GM20000 (cell line): ENCODE results near the gene GREM2.

Experiments used
- DNase-seq: peaks from one replicate; pipeline ENCODE4 v3.0.0; 2012; ENCODE audit warnings: low spot score
- TF ChIP-seq, protein P1 (sequence below): IDR thresholded peaks from 2 replicates; pipeline ENCODE4 v1.5.1; 2012; ENCODE audit warnings: mild to moderate bottlenecking, control low read depth; ENCODE audit errors: extremely low read depth, missing control alignments

Gene GREM2

DNA sequence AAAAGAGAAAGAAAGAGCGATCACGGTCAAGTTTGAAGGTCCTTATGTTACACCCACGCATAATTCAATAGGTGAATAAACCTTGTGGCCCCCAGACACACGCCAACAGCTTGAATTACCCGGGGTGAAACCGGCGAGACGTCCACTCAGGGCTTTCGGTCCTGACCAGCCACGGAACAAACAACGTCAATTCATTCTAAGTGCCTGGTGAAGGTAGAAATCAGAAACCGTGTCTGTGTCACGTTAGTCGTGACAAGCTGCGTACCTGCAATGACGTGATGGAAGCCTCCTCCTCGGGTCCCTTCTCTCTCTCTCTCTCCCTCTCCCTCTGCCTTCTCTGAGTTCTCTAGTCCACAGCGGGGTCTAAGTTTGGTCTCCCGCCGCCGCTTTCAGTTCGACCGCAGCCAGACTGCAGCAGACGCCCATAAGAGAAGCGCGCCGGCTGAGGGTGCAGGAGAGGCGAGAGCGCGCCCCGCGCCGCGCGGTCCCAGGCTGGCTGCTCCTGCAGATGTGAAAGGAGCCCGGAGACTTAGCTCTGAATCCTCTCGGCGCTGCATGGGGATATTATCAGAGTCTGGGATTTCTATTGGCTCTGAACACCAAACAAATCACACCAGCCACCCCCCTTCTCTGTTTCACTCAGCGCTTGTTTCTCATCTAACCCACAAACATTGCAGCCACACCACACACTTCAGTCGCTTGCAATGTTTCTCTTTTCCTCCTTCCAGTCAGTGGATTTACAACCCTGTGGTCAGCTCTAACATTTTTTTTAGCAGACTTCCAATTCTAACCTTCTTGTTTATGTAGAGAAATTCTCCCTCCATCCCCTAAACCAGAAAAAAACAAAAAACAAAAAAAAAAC lies at the start of gene GREM2:
Gene GREM2 (minus strand): TSS at position 537 of the 862 bp plus-strand sequence. CDS start 118,680 bp downstream, outside the sequence.
- peak; percentile 46 for DNase-seq
- TF ChIP-seq, protein P1, sequence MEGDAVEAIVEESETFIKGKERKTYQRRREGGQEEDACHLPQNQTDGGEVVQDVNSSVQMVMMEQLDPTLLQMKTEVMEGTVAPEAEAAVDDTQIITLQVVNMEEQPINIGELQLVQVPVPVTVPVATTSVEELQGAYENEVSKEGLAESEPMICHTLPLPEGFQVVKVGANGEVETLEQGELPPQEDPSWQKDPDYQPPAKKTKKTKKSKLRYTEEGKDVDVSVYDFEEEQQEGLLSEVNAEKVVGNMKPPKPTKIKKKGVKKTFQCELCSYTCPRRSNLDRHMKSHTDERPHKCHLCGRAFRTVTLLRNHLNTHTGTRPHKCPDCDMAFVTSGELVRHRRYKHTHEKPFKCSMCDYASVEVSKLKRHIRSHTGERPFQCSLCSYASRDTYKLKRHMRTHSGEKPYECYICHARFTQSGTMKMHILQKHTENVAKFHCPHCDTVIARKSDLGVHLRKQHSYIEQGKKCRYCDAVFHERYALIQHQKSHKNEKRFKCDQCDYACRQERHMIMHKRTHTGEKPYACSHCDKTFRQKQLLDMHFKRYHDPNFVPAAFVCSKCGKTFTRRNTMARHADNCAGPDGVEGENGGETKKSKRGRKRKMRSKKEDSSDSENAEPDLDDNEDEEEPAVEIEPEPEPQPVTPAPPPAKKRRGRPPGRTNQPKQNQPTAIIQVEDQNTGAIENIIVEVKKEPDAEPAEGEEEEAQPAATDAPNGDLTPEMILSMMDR: no peak

DNA sequence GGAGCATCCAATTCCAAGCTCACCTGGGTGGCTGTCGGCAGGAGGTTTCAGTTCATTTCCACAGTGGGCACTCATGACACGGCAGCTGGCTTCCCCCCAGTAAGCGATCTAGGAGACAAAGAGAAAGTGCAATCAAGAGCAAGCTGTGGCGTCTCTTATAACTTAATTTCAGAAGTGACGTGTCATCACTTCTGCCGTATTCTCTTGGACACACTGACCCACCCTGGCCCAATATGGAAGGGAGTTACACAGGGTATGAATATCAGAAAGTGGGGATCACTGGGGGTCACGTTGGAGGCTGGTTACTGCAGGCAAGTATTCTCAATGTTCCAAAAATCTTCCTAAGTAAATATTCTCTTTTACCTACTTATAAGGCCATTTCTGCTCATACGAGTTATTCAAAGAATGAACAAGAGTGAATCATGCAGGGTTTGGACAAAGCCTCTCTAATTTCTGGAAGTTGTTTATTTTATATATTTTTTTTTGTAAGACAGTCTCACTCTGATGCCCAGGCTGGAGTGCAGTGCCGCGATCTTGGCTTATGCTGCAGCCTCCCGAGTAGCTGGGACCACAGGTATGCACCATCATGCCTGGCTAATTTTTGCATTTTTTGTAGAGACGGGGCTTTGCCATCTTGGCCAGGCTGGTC lies 46.5 kb upstream of the GREM2 start:
- no peak for DNase-seq
- TF ChIP-seq, protein P1: no peak

DNA sequence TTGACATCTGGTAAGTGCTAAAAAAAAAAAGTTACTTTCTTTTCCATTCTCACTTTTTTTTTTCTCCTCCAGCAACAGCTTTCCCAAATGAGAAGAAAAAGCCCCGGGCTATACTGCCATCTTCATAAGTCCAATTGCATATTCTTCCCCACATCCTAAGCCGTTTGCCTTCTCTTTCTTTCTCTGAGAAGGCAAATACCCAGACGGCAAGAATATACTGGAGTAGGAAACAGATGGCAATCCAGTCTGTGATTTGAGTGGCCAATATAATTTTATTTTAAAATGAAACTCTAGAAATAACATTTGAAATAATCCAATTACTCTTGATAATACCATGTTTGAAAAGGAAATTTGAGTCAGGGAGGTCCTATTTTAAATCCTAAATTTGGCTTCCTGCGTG lies 44.6 kb upstream of the GREM2 start:
- no peak for DNase-seq
- TF ChIP-seq, protein P1: no peak

DNA sequence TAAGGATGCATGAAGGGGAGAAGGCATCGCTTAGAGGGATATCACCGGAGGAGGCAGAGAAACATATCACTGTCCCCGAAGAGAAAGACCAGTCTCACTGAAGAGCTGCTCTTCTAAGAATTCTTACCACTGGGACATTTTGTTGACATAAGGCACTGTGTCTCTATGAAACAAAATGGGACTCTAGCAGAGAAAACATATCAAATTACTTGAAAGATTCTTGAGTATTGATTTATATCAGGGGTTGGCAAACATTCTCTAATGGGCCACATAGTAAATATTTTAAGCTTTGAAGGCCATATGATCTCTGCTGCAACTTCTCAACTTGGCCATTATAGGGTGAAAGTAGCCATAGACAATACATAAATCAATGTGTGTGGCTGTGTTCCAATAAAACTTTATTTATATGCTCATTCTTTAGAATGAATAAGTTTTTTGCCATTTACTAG lies 41.0 kb upstream of the GREM2 start:
- TF ChIP-seq, protein P1: no peak
- no peak for DNase-seq

DNA sequence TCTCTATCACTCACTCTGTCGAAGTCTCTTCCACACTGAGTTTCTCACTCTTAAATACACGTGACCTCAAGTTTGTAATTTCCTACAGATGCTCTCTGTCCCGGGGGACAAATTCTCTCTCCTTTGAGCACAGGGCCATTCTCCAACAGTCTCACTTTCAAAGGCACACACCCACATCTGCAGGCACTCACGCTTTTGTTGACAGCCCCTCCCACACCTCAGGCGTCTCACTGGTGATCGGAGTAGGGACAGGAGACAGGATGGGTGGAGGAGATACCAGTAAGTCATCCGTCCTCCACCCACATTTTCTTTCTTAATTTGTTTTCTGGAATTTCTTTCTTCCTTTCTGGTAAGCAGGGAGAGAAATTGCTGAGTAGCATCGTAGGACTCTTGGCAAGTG lies 40.6 kb upstream of the GREM2 start:
- DNase-seq: no peak
- TF ChIP-seq, protein P1: no peak

DNA sequence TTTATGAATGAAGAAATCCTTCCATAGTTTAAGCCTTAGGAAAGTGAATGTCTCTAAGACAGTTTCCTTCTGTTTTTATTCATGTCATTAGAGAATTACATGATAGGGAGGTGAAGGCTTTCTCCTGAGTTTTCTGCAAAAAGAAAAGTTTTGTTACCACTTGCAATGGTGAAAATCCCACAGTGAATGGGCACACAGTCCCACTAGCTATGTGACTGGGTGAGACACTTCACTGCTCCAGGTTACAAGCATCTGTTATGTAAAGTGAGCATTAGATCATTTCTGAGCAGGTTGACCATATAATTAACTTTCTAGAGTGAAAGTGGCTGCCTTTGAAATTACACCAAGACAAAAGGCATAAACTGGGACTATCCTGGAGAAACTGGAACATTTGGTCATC lies 38.9 kb upstream of the GREM2 start:
- DNase-seq: no peak
- TF ChIP-seq, protein P1: no peak
